GM18519 (cell line): ENCODE data around the gene ZMPSTE24.
"Not testable (repeated sequence)": the region's sequence is repeated elsewhere in the genome, so short reads cannot be mapped to it uniquely, and the experiment has no call there.

Experiments
- ATAC-seq: cut with Tn5 transposase; IDR thresholded peaks from one replicate; pipeline ENCODE4 v1.9.1; 2021; ENCODE audit warnings: mild to moderate bottlenecking, moderate library complexity; ENCODE audit not compliant: unreplicated experiment, low FRiP score

Gene ZMPSTE24

DNA sequence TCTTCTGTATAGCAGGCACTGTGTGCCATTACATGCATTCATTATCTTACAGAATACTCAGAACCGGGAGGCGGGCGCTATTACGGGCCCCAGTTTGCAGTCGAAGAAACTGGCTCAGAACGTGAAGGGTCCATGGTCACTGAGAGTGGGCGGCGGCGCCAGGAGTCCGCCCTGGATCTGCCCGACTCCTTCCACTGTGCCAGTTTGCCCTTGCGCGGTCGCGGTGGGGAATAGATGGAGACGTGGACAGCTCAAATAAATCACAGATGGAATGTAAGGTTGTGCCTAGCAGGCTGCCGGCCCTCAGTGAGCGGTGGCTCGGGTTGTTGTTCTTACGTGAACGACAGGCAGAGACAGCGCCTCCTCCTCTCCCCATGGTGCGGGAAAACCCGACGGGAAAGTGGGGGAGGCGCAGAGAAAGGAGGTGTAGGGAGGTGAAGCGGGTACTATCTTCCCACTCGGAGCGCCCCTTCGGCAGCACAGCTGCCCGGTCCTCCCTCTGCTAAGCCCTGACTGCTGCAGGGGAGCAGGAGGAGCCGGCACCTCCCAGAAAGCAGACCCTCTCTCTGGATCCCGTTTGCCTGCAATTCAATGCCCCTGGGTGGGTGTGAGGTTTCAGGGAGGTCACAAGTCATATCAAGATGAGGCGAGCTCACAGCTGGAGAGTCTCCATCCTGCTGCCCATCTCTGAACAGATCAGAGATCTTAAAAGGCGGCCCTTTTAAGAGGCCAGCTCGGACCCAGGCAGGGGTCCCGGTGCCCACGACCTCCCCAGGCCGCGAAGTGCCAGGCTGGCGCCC lies 58.0 kb downstream of the ZMPSTE24 start:
- no peak for ATAC-seq

- no peak for ATAC-seq
Measured at GRCh38 chr1:40316595-40317393, 58.8 kb downstream of the ZMPSTE24 start, which contains the start of gene COL9A2. Gene COL9A2 (minus strand): TSS chr1:40317286. CDS start chr1:40317197, 89 bp downstream.

DNA sequence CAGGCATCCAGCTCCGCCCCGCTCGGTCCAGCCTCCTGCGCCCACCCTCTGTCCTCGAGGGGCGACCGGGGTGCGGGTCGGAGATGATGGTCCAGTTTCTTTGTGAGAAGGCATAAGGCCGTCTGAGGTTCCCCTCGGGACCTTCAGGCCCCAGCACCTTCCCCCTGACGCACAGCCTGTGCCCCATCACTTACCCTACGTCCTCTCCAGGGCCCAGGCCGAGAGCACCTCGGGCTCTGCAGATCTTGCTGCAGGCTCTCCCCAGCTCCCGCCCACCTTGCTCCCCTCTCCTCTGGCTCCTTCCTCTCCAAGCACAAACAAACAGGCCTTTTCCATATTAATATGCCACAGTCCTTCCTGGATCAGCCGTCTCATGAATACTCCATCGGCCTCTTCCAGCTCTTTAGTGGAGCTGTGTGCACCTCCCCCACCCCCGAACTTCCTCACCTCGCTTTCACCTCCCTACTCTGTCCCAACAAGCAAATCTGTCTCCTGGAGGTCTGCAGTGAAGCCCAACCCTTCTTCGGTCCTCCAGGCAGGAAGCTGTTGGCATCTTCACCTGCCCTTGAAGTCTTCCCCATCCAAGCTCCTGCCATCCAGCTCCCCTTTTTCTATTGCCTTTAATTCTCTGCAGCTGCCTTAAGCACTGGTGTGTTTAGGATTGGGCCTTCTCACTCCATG lies 59.5 kb downstream of the ZMPSTE24 start:
- ATAC-seq: no peak

DNA sequence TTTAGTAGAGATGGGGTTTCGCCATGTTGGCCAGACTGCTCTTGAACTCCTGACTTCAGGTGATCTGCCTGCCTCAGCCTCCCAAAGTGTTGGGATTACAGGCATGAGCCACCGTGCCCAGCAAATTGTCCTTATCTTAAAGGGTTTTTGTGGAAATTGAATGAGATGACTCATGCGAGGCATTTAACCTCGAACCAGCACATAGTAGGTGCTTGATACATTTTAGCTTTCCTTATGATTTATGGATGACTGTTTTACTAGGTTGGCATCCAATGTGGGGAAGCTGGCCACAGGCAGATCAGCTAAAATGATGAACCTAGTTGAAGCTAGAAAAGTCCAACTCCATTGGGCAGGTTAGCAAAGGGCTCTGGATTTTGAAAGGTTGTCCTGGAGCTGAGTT lies 60.4 kb downstream of the ZMPSTE24 start:
- ATAC-seq: no peak

GRCh38 chr1:40318970-40319621 lies 61.1 kb downstream of the ZMPSTE24 start:
- ATAC-seq: no peak

DNA sequence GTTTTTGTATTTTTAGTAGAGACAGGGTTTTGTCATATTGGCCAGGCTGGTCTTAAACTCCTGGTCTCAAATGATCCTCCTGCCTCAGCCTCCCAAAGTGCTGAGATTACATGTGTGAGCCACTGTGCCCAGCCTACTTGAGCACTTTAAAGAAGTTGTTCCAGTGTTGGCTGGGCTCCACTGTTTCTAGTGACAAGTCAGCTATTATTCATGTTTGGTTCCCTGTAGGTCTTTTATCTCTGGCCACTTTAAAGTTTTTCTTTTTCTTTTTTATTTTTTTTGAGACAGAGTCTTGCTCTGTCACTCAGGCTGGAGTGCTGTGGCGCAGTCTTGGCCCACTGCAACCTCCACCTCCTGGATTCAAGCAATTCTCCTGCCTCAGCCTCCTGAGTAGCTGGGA lies 73.4 kb downstream of the ZMPSTE24 start:
- ATAC-seq: not testable (repeated sequence)

DNA sequence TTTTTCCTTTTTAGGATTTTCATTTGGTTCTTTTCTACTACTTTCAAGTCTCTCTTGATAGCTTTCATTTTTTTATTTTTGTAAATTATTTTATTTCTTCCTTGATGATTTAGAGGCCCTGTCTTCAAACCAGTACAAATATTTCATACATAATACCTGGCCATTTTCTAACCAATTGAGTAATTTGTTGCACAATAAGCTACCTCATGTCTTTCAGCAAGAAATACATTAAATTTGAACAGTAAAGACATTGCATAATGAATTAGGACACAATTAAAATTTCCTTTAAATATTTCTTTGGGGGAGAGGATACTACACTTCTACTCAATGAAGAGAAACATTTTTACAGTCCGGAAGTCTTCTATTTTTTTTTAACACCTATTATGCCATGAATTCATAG lies 74.7 kb downstream of the ZMPSTE24 start:
- no peak for ATAC-seq

DNA sequence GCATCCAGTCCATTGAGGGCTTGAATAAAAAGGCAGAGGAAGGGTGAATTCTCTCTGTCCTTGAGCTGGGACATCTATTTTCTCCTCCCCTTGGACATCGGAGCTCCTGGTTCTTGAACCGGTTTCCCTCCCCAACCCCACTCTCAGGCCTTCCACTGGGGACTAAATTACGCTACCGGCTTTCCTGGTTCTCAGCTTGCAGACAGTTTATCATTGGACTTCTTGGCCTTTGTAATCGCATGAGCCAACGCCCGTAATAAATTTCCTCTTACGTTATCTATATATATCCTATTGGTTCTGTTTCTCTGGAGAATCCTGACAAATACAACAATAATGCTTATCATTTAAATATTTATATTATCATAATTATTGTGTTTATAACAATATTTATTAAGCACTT lies 79.4 kb downstream of the ZMPSTE24 start:
- no peak for ATAC-seq

- ATAC-seq: no peak
Measured at GRCh38 chr1:40338745-40339419, 80.8 kb downstream of the ZMPSTE24 start.

GRCh38 chr1:40339420-40340323 lies 81.6 kb downstream of the ZMPSTE24 start:
- ATAC-seq: no peak

GRCh38 chr1:40341491-40342380 lies 83.7 kb downstream of the ZMPSTE24 start:
- ATAC-seq: no peak

GRCh38 chr1:40342381-40342717 lies 84.3 kb downstream of the ZMPSTE24 start:
- not testable (repeated sequence) for ATAC-seq
